ENCODE results near the gene CDK1. TPM values are rescaled to one million over a fixed set of nuclear protein-coding genes. Genes with fewer than 3 reads are reported as not detected.

The CDK1 gene
- total and polyA plus RNA-seq, 2 of the 8 experiments (the other 6 are each of a cell fraction or from before 2014, with no cell fraction given), result 29.4 to 111 TPM

DNA sequence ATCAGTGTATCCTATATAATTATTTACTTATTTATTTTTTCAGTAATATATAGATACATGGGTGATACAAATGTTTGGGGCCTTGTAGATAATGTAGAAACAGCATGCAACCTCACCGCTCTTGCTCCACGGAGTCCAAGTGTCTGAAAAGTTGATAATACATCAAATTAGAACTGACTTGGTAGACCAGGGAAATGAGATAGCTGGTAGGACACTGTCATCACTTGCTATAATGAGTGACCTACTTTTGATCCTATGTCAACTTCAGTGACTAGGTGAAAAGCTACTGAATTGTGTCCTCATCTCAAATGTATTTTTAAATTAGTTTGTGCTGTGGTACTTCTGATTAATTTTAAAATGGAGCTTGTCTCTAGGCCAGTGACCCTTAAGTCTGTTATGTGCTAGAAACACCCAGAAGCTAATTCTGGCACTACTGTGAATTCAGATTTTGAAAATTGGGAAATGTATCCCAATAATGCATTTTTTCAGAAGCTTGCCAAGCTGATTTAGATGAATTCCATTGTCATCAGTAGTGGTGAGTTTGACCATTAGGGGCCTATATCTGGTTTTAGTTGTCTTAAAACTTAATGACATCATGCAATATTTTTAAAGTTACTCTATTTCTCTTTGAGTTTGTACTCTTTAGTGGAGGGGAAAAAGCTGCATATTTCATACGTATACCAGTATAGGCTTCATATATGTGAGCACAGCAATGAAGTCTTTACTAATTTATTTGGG lies 17.4 kb downstream of the CDK1 start (continued):
- TF ChIP-seq CBX8 (IDR thresholded peaks at IDR 0.05; ENCODE audit: borderline replicate concordance, low read depth, low read length), result no peak
- TF ChIP-seq TEAD4 (IDR thresholded peaks at IDR 0.05; ENCODE audit: low read depth, low read length), result no peak
- TF ChIP-seq RXRA (IDR thresholded peaks at IDR 0.05; ENCODE audit: insufficient read depth, low read depth, low read length), result no peak
- TF ChIP-seq MAFK (IDR thresholded peaks at IDR 0.05; ENCODE audit: low read depth, low read length), result no peak
- TF ChIP-seq ASH2L (IDR thresholded peaks at IDR 0.05; ENCODE audit: low read length), result no peak
- no peak for TF ChIP-seq RAD21 (IDR thresholded peaks at IDR 0.05 in 1 of 2, conservative IDR thresholded peaks at IDR 0.05 in 1 of 2; ENCODE audit: low read depth in 2 of 2, low read length in 2 of 2)
- TF ChIP-seq HDAC2 (IDR thresholded peaks at IDR 0.05; ENCODE audit: borderline replicate concordance in 1 of 2, low read depth in 2 of 2, low read length in 2 of 2), result no peak
- TF ChIP-seq POU5F1 (IDR thresholded peaks at IDR 0.05; ENCODE audit: low read depth, low read length), result no peak
- TF ChIP-seq CEBPB (IDR thresholded peaks at IDR 0.05; ENCODE audit: low read depth, low read length), result no peak
- TF ChIP-seq ZNF274 (IDR thresholded peaks at IDR 0.05; ENCODE audit: borderline replicate concordance, extremely low read depth, low read length), result no peak

Measured in H1 (cell line).